Measurements from ENCODE around the gene CWC25.
"Not testable (repeated sequence)": the region's sequence is repeated elsewhere in the genome, so short reads cannot be mapped to it uniquely, and the experiment has no call there.

The CWC25 gene

DNA sequence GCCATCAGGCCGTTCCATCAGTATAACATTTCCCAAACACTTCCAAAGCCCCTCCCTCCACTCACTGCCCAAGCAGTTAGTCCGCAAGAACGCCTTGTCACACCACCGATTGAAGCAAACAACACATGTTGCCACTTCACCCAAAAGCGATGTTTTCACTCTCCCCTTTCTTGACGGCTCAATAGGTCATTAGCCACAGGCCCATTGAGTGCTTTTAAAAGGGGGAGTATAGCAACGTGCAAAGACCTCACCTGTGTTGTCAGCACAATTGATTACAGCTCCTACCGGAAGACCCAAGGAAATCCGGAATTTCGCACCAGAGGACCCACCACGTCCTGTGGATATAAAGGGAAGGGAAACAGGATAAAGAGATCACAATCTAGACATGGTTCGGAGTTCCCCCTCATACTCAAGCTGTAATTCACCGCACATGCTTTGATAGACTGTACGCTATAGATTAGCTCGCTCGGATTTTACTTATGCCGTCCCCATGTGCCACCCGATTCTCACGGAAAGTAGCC is 27.7 kb upstream of the CWC25 start:
- peak; percentile 77 for DNase-seq

DNA sequence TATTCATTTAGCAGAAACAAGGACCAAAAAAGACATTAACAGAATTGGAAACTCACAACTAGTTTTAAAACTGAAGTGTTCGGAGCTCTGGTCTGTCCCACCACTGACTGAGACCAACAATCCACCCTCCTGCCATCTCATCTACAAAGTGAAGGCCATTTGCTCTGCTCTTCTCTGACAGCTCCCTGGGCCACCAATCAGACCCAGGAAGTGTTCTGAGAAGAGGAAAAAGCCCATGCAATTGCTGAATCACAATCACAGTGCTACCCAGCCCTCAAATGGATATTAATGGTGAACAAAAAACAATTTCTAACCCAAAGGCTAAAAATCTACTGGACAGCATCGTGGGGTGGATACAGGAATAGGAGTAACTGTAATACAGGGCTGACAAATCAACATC is 26.3 kb upstream of the CWC25 start:
- DNase-seq = no peak

DNA sequence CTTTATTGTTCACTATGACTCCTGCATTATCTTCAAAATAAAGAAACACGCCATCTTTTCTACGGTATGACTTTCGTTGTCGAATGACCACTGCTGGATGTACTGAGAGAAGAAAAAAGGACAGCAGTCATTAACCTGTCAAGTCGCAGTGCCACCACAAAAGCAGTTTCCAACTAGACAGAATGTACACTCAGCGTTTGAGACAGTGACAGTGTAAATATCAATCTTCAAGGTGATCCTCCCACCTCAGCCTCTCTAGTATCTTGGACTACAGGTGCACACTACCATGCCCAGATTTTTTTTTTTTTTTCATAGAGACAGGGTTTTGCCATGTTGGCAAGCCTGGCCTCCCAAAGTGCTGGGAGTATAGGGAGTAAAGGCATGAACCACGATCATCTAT is 25.3 kb upstream of the CWC25 start:
- no peak for DNase-seq

DNA sequence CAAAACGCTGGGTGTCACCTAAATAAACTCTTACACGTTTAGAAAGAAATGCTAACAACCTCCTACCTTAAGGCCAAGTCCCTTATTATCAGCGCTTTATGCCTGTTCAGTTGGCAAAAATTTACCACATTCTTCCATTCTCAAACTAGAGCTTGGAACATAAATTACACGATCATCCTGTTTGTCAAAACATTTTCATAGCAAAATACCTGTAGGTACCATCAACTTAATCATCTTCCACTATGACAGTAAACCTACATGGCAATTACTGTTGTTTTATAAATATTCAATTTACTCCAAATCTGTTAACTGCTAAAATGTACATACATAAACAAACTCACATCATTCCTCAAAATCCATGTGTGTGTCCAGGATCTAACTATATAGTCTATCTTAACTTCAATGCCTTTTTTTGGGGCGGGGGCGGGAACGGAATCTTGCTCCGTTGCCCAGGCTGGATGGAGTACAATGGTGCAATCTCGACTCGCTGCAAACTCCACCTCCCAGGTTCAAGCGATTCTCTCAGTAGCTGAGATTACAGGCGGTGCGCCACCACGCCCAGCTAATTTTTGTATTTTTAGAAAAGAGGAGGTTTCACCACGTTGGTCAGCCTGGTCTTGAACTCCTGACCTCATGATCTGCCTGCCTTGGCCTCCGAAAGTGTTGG is 24.0 kb upstream of the CWC25 start:
- no peak for DNase-seq

DNA sequence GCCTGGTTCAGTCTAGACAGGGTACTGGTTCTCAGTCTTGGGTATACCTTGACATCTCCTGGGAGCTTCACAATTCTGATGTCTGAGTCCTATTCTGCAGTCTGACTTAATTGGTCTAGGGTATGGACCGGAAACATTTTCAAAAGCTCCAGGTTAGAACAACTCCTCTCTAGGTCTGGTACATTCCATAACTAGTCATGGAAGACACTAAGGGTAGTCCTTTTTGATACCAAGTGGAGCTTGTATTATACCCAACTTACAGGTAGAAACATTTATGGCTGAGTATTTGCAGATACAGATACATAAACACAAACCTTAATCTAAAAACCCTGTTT is 23.4 kb upstream of the CWC25 start:
- no peak for DNase-seq

DNA sequence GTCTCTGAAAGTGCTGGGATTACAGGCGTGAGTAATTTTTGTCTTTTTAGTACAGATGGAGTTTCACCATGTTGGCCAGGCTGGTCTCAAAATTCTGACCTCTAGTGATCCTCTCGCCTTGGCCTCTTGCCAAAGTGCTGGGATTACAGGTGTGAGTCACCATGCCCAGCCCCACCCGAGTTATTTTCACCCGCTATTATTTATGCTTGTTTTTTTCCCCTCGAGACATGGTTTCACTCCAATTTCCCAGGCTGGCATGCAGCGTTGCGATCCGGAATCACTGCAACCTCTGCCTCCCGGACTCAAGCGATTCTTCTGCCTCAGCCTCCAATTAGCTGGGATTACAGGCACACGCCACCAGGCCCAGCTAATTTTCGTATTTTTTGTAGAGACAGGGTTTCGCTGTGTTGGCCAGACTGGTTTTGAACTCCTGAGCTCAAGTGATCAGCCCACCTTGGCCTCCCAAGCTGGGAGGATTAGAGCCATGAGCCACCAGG is 19.2 kb upstream of the CWC25 start:
- no peak for DNase-seq

DNA sequence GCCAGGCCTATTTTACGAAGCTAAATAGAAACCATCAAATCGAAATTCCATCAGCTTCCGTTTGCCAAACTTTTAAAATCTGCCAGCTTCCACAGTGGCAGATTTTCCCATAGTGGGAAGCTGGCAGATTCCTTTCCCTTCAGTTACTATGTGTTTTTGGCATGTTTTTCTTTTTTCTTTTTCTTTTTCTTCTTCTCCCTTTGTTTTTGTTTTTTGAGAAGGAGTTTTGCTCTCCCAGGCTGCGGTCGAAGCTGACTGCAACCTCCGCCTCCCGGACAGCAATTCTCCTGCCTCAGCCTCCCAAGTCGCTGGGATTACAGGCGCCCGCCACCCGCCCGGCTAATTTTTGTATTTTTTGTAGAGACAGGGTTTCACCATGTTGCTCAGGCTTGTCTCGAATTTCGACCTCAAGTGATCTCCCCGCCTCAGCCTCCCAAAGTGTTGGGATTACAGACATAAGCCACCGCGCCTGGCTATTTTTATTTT is 684 bp upstream of the CWC25 start:
- DNase-seq = no peak

DNA sequence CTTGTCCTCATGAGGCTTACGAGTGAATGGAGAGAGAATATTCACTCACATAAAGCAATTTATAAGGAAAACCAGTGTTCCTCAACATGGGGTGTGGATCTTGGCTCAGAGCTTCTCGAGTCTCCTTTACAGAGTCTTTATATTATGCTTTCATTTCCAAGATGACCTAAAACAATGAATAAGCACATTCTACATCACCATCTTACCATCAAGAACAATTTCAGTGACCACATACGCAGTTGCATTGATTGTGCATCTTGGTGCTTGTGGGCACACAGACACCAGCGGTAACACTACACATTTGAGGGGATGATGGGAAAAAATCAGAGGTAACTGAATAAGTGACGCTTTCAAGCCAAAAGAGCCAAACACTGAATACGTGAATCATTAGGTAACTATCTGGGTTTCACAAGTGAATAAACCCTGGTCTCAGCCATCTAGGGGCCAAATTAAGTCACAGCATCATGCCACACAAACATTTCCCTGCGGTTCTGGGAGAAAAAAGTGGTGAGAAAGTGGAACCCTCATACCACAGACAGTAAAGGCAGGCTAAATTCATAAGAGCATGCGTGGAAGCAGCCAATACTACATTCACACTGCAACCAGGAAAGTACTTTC is 9.4 kb downstream of the CWC25 start:
- DNase-seq = no peak

DNA sequence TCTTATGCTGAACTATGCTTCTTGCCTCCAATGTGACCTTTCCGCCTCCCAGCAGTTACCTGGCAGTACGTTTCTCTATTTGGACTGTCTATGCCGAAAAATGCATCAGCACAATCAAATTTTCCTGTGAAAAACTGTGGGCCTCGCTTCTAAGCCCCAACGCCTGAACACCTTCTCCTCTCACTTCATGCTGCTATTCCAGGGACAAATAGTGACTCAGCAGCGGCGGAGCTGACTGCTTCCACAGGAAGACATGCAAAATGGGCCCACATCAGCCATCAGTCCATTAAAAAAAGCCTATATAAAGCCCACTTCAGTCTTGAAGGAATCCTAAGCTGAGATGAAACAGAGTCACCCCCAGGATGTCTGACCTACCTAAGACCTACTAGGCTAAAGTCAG is 15.3 kb downstream of the CWC25 start:
- no peak for DNase-seq

DNA sequence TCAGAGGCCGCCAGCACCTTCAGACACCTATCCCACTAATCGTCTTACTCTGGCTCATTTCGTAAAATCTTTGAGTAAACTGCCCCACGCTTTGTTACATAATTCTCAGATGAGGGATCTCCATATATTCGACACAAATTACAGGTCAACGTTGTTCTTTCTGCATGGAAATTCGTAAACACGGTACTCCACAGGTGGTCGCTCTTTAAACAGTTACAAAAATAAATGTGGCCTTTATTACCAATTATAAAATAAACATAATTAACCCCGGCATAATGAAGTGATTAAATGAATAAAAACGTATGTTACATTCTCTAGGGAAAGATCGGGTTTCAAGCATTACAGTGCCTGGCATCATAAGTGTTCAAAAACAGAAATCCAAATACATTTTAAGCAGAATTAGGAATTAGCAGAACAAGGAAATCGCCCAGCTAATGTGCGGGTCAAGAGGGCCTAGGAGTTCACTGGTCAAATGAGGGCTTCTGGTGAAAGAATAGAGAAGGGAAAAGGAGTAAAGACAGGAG is 24.8 kb downstream of the CWC25 start:
- DNase-seq = no peak

DNA sequence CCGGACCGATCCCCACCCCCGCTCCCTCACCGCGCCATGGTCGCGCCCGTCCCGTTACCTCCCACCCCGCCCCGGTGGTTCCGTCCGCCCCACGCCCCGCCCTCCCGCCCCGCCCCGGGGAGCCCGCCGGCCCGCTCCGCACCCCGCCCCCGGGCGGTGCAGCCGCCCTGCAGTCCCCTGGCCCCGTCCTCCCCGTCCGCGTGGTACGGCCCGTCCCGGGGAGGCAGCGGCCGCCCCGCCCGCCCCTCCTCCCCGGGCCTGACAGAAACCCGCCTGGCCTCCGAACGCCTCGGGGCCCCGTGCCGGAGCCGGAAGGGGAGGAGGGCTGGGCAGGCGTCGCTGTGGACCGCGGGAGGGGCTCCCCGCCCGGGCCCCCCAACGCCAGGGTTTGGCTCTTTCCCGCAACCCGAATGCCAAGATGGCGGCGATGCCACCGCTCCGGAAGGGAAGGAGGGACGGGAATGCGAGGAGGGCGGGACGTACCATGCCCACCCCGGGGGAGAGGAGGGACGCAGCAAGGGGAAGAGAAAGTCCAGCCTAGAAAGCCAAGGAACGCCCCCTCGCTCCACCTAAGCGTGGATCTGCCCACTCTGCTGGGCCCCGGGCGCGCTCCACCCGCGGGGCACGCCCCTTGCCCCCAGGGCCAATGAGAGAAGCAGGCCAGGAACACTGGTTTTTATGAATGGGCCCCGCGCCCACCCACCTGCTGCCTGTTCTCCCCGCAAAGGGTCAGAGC is 25.5 kb downstream of the CWC25 start, which contains the start of gene PIP4K2B:
PIP4K2B (minus strand) TSS at position 56 of the 736 bp plus-strand sequence. CDS start 132 bp downstream, outside the sequence.
- peak; percentile 94 for DNase-seq

DNA sequence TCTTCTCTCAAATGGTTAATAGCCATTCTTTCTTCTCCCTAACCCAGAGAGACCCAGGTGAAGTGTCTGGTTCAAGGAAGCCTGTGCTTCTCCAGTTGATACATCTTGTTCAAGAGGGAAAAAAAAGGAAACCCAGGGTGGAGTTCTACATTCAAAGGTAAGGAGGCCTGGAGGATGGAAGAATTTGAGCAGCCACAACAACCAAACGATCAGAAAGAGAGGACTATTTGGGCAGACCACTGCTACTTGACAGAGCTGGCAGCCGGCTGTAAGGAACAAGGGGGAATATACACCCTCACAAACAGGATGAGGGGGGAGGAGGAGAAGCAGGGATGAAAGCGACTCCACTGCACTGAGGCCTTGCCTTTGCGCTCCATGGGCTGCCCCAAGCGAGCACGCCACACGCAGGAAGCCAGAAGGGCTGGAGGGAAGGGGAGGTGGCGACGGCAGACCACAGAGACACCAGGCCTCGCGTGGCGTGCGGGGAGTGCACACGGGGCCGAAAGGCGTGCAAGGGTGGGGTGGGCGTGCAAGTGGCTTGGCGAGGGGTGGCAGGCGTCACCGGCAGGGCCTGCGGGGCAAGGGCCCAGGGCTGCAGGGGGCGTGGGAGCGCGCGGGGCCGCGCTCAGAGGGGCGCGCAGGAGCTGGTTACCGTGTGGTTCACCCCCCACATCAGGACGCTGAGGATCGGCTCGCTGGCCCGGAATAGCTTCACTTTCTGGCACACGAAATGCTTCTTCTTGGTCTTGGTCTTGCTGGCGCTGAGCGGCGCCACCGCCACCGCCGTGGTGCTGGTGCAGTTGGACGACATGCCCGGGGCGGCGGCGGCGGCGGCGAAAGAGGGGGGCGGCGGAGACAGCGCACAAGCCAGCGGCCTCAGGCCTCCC is 26.3 kb downstream of the CWC25 start:
- peak; percentile 81 for DNase-seq

DNA sequence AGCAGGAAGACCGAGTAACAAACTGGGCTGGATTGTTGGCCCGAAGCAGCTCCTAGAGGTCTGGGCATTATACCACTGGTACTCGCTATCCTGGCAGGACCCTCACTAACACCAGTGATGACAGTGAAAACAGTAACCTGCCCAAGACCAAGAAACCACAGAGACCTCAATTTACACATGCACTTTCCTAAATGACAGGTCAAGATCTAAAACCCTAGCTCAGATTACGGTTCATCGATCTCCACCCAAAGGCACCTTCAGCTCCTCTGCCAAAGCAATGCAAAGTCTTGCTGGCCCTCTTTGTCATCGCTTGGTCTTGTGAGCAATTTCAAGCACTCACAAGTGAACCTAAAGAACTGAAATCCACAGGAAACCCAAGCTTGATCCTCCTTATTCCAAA is 27.3 kb downstream of the CWC25 start:
- DNase-seq = no peak

DNA sequence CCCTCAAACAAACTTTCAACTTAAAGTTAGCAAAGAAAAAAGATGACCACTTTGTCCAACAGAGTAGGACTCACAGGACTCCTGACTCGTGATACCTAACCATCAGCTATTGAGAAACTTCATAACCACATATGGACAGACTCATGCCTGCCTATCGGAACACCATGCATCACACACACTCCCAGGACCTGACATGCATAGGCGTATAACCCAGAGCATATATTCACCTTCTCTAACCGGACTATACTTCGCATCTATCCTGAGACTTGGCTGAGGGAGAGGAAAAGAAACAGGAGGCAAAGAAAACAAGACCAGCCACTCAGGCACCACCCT is 28.0 kb downstream of the CWC25 start:
- no peak for DNase-seq

DNA sequence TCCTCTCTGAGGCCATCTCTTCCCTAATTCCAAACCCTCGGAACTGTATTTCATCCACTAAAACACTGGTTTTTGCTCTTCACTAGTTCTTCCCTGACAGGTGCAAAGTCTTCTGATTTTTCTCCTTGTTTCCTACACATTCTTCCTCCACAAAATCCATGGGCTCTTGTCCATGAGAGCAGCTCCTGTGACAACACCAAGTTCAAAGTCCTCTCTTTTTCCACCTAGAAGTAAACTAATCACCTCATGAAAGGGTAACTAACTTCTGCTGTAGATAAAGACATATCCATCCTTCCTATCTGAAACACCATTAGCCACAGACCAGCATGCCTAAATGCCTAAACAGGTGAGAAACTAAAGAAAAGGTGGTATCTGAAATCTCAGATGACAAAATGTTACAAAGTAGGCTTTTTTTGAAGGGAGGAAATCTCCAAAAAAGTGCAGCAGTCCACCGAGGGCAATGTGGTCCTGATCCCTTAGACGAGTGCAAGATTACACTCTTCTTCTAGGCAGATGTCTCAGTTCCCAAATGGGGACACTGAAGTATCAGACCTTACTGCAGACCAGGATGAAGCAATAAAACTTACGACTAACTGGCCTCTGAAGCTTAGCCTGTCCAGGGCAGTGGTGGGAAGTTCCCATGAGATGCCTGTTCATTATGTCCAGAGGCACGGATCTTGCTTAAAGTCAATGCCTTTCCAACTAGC is 28.5 kb downstream of the CWC25 start:
- DNase-seq = no peak

DNA sequence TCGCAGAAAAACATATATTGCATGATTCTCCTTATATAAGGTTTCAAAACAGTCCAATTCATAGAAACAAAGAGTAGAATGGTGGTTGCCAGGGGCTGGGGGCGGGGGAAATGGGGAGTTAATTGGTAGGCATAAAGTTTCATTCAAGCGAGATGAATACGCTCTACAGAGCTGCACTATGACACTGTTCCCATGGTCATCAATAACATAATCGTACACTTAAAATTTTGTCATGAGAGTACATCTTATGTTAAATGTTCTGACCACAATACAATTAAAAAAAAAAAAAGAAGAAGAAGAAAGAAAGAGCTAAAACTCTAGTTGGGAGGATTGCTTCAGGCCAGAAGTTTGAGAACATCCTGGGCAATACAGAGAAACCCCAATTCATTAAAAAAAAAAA is 30.9 kb downstream of the CWC25 start:
- no peak for DNase-seq

DNA sequence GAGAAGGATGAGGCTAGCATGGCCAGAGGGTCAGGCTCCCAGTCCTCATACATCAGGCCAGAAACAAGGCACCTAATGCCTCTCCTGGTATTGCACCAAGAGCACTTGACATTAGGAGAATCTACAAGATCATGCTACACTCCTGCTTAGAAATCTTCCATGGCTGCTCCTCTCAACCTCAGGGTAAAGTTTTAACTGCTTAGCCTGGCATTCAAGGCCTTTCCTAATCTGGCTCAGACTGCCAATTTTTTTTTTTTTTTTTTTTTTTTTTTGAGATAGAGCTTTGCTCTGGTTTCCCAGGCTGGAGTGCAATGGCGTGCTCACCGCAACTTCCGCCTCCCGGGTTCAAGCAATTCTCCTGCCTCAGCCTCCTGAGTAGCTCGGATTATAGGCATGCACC is 34.0 kb downstream of the CWC25 start:
- no peak for DNase-seq

DNA sequence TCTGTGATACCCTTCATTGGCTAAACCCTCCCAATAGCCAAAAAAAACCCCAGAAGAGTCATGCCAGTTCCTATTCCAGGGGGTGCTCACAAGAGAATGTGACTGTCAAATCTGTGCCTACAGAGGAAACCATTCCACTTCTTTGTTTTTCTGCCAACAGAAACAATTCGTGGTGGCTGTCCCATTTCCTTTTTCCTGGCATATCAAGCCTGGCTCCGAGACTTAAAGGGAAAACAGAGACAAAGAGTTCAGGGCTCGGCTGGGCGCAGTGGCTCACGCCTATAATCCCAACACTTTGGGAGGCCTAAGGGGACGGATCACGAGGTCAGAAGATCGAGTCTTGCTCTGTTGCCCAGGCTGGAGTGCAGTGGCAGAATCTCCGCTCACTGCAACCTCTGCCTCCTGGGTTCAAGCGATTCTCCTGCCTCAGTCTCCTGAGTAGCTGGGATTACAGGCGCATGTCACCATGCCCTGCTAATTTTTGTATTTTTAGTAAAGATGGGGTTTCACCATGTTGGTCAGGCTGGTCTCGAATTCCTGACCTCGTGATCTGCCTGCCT is 34.9 kb downstream of the CWC25 start:
- DNase-seq = not testable (repeated sequence)

DNA sequence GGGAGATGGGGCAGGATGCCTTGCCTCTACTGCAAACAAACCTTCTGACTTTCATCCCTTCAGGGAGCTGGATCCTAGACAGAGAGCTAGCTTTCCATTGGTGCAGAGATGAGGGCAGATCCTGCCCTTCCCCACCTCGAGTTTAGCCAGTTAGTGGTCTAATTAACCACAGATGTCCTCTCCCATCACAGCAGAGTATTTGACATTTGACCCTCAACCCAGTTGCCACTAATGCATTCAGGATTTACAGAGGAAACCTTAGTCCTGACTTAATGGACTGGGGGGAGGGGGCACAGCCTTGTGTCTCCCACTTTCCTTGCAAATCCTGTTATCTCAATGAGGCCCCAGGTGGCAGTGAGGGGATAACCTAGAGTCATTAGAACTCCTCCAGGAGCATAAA is 35.9 kb downstream of the CWC25 start:
- no peak for DNase-seq

DNA sequence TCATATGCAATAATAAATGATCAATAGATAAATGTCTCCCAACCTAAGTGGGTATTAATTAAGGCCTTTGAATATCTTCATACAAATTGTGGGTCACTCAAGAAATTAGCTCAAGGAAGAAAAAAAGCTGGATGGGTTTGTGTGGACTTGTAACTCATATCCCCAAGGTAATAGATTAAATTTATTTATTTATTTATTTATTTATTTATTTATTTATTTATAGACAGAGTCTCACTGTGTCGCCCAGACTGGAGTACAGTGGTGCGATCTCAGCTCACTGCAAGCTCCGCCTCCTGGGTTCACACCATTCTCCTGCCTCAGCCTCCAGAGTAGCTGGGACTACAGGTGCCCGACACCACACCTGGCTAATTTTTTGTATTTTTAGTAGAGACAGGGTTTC is 37.1 kb downstream of the CWC25 start:
- DNase-seq = not testable (repeated sequence)

DNA sequence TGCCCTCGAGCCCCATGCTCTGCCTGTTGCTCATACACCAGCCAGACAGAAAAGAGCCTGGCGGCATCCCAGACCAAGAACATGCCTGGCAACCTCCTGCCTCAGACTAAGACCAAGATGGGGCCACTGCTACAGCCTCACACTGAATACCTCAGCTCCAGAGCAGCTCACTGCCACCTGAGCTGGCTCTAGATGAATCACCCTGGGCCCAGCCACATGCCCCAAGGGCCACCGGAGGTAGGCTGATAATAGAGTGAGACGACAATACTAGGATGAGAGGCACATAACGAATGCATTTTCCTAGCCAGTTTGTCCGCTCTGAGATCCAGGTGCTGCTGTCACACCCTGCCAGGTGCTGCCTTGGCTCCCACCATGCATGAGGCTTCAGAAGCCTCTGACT is 38.7 kb downstream of the CWC25 start:
- DNase-seq = no peak

DNA sequence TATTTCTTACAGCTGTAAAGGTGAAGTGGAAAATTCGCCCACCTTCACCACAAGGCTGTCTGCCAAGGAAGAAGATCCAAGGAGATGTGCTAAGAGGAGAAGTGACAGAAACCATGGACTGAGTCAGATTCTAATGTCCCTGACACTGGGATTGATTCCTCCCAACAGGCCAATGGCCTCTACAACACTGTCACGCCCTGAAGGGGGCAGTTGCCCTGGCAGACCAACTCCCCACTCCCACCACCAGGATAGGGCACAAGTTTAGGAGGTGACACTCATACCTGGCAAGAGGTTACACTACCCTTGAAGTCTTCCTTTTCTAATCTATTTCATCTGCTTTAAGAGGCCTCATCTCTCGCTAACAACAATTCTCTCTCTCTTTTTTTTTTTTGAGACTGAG is 41.9 kb downstream of the CWC25 start:
- no peak for DNase-seq
